HG03060 (cell line): ENCODE results near the gene EFCAB9.
A peak's percentile ranks its signal among the peaks of the same experiment; 100 is the strongest.
"Not testable (repeated sequence)": the region's sequence is repeated elsewhere in the genome, so short reads cannot be mapped to it uniquely, and the experiment has no call there.

Experiments used
- ATAC-seq: cut with Tn5 transposase; IDR thresholded peaks from one replicate; pipeline ENCODE4 v1.9.1; 2021; ENCODE audit warnings: low read depth, moderate number of reproducible peaks; ENCODE audit not compliant: unreplicated experiment

Gene EFCAB9

DNA sequence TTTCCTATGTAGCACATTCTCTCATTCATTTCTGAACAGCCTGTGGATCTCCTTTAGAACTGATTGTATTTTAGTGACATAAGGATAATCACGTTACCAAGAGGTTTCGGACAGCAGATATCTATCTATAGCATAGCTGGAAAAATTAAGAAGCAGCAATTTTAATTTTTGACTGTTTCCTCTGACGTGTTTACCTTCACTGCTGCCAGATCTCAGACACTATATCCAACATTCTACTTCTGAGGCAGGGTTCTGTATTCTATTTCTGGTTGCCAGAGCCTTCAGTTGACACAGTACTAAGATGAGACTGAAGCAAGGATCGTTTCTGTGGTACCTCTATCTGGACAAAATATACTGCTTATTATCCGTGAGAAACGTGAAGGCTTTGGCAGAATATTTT is at the start of gene EFCAB9:
EFCAB9 (plus strand) TSS at position 301 of the 400 bp plus-strand sequence; CDS start at position 302, 1 bp downstream.
- no peak for ATAC-seq

DNA sequence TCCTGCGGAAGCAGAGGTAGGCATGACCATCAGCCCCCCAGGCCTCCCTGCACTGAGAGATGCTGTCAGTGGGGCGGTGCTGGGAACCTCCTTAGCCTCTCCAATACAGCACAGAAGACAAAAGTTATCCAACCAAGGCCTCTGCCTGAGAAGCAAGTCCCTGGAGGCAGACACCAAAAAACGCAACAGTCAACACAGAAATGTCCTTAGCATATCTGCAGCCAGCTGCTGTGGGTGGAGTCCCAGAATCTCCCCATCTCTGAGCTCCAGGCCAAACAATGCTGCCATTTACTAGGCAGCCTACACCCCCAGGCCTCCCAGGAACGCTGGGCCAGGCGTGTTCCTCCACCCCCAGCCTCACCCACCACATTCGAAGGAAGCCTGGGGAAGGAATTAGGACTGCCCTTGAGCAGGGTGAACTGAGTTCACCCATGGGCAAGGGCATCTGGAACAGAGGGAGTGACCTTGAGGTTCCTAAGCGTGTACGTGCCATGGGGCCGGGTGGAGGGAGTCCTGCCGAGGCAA is 49.6 kb upstream of the EFCAB9 start:
- peak; percentile 74 for ATAC-seq

DNA sequence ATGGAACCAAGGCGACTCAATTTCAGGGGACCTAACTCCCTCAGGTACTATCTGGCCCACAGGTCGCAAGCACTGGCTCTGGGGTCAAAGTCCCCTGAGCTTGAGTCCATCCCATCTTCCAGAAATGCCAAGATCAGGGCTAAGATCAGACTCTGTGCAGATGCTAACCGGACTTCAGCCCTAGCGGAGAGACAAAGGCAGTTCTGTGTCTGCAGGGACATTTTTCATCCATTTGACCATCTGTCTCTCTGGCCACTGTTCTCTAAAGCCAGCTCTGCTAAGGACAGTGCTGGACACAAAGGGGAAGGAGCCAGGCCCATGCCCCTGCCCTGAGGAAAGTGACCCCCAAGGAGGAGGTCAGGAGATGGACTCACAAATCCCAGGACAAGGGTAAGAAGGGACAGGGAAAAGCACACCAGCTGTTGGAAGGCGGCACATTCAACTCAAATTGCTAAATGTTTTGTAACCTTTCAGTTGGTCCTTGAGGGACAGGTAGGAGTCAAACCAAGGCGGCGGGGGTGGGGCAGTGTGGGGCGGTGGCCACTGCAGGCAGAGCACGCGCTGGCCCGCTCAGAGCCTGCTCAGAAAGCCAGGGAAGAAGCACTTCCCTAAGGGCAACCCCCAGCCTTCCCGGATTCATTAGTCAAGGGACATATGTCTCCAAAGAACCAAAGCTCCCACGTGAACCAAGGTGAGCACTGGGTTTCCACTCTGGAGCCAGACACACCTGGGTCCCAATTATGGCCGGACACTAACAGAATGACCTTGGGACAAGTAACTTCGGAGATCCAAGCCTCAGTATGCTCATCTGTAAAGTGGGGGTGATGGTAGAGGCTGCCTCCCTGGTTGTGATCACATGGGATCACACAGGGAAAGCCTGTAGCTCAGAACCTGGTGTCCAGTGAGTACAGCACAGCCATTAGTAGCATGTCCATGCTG is 48.8 kb upstream of the EFCAB9 start:
- no peak for ATAC-seq

DNA sequence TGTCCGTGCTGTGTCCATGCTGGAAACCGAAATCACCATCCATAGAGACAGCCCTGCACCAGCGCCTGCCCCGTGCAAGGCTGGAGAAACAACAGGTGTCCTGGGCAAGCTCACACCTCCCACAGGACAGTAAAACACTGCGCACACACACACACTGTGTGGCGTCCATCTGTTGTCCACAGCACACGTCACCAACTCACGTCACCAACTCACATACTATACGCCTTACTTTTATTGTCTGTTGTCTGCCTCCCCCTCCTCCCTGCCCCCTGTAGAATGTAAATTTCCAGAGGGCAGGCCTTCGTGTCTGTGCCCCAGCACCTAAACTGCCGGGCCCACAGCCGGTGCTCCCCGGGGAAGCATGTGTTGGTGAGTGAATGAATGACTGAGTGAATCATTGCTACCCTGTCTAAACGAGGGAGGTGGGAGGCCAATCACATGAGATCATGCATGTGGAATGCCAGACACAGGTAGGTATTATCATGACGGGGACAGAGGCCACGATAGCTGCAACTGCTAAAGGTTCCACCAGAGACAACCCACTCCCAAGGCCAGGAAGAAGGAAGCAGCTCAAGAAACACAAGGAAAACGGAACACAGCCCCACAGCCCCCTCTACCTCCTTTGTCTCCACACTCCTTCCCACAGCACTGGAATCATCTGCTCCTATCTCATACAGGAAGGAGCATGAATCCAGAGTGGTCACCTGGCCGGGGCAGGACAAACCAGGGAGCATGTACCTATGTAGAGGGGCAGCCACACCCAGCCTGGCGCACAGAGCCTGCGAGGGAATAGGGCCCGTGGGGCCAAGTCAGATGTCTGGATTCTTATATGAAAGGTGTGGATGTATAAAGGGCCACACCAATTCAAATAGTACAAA is 47.9 kb upstream of the EFCAB9 start:
- no peak for ATAC-seq

DNA sequence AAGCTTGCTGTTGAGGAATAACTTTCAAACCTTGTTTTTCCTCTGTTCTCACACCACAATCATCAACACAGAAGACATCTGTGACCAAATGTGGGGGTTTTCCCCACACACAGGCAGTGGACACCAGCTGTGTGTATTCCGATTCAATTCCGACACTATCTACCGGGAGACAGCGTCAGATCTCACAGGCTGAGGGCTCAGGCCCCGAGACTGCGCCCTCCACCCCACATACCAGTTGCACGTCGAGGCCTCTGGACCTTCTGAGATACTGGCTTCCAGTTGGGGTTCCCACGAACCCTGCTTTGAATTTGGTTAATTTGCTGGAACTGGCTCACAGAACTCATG is 47.3 kb upstream of the EFCAB9 start:
- ATAC-seq = no peak

DNA sequence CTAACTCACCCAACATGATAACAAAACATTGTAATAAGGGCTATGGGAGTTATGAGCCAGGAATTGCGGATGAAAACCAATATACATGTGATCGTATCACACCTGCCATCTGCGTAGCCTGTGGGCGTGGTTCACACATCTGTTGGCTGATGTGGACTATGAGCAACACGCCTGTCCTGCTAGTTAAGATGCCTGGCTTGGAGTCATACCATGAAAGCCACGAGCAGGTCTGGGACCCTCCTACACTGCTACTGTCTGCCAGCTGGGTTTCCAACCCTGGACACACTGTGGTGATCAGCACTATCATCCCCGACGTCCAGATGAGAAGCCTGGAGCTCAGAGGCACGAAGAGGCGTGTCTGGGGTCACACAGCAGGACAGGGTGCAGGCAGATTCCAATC is 46.1 kb upstream of the EFCAB9 start:
- no peak for ATAC-seq

DNA sequence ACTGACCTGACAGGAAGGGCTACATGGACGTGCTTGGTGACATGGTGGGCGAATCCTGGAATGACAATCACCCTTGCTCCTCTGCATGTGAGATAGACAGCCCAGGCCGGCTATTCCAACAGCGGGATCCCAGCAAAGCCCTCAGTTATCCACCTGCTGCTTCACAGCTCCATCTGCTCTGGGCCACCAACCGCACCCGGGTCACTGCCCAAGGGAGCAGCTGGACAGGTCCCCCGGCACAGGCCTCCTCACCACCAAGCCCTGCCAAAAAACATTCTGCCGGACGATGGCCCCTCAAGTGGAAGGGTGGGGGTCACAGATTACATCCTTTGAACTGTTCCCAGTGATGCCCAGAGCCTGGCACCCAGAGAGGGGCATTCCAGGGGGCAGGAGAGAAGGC is 45.6 kb upstream of the EFCAB9 start:
- ATAC-seq = no peak

DNA sequence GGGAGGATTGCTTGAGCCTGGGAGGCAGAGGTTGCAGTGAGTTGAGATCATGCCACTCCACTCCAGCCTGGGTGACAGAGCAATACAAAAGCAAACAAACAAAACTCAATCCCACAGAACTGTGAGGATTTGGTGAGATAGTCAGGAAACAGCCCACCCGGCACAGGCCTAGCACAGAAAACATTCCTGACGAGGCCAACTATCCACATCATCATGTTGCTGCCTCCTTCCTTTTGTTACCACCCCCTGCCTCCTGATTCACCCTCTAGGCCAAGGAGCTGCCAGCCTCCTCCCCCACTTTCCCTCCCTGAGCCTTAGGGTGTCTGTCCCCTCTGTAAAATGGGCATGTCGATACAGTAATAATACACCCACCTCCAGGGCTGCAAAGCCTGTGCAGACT is 44.9 kb upstream of the EFCAB9 start:
- no peak for ATAC-seq

DNA sequence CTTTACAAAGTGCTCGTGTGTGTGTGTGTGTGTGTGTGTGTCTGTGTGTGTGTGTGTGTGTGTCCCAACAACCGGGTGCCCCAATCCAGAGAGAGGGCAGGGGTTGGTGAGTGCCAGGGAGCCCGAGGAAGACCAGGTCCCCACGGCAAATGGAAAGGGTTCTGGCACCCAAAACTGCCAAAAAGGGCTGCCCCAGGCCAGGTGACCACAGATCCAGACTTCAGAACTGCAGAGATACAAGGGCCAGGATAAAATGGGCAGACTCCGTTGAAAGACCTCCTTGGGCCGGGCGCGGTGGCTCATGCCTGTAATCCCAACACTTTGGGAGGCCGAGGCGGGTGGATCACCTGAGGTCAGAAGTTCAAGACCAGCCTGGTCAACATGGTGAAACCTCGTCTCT is 44.5 kb upstream of the EFCAB9 start:
- not testable (repeated sequence) for ATAC-seq

DNA sequence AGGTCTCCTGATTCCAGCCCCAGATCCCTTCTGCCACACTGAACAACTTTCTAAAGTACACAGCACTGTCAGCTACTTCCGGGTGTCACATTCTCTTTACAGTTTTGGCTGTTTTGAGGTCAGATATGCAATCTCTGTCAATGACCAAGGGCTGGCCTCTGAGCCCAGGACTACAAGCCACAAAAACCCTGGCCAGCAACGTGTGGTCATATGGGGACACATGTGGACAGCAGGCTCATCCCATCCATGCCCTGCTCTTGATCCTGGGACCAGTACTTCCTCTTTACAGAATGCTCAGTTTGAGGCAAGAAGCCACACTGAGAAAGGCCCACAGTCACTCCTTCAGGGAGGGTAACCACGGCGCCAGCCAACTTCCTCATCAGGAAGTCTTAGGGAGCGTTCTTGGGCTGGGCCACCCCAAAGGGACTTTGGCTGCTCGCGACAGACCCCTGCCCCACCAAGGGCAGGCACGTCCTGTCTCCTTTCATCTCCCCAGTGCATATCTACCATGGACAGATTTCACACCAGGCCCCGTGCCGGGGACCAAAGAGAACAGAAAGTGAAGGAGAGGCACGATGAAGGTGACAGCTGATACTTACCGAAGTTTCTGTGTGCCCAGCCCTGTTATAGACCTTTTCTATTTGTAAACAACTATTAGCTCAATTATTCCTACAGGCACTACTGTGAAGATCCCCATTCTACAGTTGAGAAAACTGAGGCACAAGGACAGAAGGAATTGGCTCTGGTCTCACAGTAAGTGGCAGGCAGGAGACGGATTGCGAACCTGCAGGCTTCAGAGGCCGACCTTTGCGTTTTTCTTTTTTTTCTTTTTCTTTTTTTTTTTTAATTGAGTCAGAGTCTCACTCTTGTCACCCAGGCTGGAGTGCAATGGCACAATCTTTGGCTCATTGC is 43.2 kb upstream of the EFCAB9 start:
- no peak for ATAC-seq

DNA sequence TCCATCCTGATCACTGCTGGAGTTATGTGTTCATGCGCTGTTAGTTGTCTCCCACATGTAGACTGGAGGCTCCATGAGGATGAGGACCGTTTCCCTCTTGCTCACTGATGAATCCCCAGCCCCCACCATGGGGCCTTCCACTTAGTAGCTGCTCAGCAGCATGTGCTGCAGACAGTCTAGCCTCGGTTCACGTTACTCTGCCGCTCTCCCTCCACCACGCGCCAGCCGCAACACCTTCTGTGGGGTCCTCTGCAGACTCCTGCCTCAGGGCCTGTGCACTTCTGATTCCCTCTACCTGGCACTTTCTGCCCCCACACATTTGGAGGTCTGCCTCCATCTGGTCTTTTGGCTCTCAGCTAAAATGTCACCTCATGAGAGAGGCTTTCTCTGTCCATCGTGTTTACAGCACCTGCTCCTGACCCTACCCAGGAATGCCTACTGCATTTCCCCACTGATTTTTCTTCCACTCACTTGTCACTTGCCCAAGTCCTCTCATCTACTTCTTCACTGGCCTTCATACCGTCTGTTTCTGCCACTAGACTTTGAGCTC is 42.2 kb upstream of the EFCAB9 start:
- ATAC-seq = no peak

DNA sequence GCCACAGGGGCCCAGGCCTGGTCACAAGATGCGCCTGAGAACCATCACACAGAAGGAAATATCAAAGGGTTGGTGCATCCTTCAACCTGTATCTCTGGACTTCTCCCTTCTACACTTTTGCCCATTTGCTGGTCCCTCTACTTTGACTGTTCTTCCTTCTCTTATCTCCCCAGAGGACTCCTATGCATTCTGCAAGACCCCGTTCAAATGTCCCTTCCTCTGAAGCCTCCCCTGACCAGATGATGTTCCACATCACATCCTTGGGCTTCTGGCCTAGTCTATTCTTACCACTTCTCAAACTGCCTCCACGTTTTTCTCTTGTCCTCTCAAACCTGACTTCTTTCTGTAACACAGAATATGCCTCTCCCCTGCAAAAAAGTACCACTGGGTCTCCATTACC is 40.3 kb upstream of the EFCAB9 start:
- ATAC-seq = no peak

DNA sequence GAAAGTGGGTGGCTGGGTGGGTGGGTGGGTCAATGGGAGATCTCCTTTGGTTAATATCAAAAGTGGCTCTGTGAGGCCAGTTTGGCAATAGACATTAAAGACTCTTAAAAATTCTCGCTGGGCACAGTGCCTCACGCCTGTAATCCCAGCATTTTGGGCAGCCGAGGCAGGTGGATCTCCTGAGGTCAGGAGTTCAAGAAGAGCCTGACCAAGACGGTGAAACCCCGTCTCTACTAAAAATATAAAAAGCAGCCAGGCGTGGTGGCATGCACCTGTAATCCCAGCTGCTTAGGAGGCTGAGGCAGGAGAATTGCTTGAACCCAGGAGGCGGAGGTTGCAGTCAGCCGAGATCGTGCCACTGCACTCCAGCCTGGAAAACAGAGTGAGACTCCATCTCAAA is 38.9 kb upstream of the EFCAB9 start:
- ATAC-seq = not testable (repeated sequence)

DNA sequence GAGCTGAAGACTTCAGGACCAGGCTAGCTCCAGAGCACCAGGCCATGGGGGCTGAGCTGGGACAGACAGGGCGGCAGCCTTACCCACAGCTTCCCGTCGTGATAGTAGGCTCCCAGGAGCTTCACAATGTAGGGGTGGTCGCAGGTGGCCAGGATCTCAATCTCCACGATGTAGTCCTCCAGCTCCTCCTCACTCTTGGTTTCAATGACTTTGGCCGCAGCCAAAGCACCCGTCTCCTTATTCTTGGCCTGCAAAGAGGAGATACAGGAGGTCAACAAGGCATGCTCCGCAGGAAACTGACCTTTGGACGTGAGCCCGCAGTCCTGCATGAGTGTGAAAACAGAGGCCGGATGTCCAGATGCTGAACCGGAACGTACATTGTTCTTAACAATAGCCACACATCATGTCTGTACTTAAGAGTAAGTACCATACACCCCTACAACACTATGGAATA is 37.4 kb upstream of the EFCAB9 start:
- ATAC-seq = no peak

DNA sequence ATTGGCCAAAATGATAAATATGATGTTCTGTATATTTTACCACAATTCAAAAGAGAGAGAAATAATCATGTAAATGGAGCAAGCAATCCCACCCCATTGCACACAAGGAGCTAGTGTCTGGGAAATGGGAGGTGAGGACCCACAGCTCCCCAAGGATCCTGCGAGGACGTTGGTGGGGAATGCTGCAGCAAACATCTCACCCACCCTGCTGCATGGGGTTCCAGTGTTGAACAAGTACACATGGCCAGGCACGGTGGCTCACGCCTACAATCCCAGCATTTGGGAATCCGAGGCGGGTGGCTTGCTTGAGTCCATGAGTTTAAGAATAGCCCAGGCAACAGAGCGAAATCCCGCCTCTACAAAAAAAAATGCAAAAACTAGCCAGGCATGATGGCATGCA is 35.0 kb upstream of the EFCAB9 start:
- no peak for ATAC-seq

DNA sequence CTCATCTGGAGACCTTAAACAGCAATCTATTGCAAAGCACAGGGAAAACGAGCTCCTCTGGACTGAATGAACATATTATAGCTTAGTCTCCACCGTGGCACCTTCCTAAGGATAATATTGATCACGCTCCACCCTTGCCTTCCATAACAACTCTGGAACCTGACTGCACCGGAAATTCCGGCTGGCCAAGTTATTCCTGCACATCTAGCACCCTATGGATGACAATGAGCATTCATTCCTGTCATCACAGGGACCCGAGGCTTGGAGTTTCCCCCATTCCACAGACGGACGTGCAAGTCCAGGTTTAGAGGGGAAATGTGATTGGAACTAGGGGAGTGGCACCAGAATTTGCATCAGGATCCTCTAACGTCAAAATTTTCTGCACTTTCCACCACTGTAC is 33.5 kb upstream of the EFCAB9 start:
- ATAC-seq = no peak

DNA sequence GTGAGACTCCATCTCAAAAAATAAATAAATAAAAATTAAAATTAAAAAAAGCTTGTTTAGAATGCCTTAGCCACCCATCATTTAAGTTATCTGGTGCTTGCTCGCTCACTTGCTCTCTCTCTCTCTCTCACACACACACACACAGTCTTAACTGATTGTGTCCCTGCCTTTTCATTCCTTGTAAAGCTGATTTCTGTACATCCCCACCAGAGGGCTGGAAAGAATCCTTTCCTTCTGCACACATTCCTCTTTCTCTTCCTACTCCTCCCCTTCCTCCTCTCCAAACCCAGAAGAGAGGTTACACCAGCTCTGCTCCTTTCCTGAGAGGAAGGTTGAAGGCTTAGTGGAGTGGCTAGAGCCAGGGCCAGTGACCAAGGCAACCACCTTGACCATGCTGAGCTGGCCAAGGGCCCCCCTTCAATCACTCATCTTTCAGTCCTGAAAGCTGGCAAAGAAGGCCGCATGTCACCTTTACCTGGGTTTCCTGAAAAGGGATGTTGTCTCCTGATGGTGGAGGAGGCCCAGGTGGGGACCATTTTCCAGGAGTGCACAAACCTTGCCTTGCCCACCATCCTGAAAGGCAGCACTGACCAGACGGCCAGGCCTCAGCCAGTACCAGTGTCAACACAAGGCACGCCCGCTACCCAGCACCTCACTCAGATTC is 31.5 kb upstream of the EFCAB9 start:
- ATAC-seq = no peak

DNA sequence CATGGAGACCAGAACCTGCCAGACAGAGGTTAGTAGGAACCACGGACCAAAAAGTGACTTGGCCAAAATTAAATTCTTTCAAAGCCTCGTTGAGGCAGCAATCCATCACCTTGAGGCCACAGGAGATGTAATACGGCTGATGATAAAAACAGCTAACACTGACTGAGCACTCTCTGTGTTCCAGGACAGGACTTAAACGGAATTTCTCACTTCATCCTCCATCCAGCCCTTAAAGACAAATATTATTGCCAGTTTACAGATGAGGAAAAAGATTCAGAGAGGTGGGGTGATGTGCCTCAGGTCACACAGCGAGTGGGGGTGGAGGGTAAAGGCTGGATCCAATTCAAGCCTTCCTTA is 31.0 kb upstream of the EFCAB9 start:
- no peak for ATAC-seq

DNA sequence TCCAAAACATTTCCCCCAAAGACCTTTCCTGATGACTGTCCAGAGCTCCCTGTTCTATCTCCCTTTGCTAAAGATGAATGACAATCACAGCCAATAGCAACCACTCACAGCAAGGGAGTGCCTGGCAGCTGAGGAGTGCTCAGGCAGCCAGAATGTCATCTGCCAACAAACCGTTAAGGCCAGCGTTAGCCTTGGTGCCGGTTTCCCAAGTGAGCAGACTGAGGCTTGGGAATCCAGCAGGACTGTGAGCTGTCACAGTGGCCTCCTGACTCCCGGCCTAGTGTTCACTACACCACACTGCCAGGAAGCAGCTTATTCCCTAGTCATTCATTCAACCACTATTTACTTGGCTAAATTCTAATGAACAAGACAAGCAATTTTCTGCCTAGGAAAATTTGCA is 30.6 kb upstream of the EFCAB9 start:
- no peak for ATAC-seq
